ENCODE results near the gene BNC2.

BNC2 gene

DNA sequence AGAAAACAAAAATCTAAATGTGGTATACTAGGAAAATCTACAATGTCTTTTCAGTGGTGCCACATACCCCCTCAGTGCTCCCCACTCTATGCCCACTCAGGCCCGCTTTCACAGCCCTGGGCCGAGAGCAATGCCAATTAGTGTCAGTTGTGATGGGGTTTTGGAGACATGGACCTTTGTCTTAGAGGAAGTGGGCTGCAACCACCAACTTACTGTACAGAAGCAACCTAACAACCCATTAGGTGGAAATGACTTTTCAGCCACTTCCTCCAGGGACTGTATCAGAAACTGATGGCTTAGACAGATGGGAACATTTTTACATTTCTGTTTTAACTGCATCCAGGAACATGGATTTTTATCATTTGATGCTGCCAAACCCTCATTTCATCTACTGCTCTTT lies 268.0 kb downstream of the BNC2 start:
- FAIRE-seq = no peak
- no peak for DNase-seq (ENCODE audit: low spot score)

GRCh38 chr9:16601991-16602390 lies 268.5 kb downstream of the BNC2 start:
- no peak for FAIRE-seq
- no peak for DNase-seq (ENCODE audit: low spot score)

DNA sequence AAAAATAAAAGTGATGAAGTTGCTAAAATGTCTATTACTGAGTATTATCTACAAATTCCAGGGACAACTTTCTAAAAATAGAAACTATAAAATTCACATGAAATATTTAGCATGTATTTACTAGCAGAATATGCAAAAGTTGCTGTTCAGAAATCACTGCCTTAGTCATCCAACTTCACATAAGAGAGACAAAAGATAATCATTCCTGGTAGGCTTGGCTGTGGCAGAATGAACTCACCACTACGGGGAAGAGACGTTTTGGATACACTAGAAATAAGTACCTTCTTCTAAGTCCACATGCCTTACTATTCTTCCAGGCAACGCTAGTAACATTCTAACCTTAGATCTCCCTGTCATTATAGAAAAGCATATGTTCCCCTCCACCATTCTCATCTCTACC lies 272.2 kb downstream of the BNC2 start:
- no peak for DNase-seq (ENCODE audit: low spot score)
- FAIRE-seq = no peak

- FAIRE-seq = no peak
- DNase-seq (ENCODE audit: low spot score) = no peak
These were observed 273.3 kb downstream of the BNC2 start for GRCh38 chr9:16597136-16597535.

DNA sequence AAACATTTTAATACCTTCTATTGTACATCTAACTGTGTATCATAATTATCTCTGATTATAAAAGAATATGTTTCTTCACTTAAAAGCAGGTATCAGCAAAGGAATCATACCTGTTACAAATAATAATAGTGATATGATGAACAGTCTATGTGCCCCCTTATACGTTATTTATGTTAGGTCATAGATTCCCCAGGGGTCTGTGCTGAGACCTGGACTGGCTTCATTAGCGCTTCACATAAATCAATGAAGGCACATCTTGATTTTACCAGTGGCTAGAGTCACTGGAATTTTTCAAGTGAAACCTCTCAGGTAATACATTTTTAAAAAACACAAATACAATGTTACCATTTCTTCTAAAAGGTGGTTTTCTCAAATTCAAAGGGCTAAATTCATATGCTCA lies 275.2 kb downstream of the BNC2 start:
- DNase-seq (ENCODE audit: low spot score) (no peak), FAIRE-seq (no peak)

DNA sequence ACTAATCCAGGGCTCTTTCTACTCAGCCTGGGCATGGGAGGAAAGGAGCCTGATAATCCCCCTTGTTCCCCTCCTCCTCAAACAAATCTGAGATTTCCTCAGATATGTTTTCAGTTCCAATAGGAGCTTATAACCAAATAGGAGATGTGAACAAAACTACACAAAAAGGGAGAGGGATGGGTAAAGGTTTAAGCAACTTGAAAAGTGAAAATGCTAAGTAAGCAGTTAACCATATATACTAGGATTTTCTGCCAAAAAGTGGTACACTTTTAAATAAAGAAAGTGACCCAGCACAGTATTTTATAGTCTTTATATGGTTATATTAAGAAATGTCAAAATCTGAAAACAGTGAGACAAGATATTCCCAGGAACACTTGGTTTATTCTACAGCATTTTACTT lies 275.7 kb downstream of the BNC2 start:
- DNase-seq (ENCODE audit: low spot score) (no peak), FAIRE-seq (no peak)

DNA sequence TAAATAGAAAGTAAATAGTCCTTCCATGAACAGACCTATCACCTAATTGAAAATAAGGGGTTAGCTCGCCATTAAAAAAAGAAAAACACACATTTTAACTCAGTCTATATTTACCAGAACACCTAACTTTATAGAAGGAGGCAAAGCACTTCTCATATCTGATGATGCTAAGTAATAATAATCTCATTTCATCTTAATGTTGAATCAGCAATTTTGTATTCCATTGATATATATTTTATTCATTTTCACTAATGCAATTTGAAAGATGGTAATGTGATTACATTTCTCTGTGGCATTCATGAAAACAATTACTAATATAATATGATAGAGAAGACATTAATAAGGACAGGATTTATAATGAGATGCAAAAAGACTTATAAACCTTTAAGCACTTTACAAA lies 276.7 kb downstream of the BNC2 start:
- DNase-seq (ENCODE audit: low spot score) (no peak), FAIRE-seq (no peak)

GRCh38 chr9:16591092-16591491 lies 279.4 kb downstream of the BNC2 start:
- no peak for FAIRE-seq
- no peak for DNase-seq (ENCODE audit: low spot score)

- FAIRE-seq = no peak
These were observed 284.9 kb downstream of the BNC2 start for GRCh38 chr9:16585591-16585990.

GRCh38 chr9:16579872-16580432 lies 290.5 kb downstream of the BNC2 start:
- FAIRE-seq (no peak), DNase-seq (ENCODE audit: low spot score) (no peak)

More at GRCh38 chr9:16585591-16585990, 284.9 kb downstream of the BNC2 start:
- DNase-seq (ENCODE audit: low spot score) = no peak

DNA sequence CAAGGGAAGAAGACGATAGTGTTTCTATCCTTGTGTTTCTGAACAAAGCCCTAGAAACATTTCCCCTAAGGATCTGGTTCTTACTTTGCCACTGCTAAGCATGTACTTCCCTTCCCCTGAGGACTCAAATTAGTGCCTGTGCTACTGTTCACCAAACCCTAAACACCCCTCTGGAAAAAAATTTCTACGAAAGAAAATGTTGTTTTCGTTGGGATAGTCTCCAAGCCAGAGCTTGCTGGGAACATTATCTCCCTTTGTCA lies 294.6 kb downstream of the BNC2 start:
- DNase-seq (ENCODE audit: low spot score) (no peak), FAIRE-seq (no peak)

DNA sequence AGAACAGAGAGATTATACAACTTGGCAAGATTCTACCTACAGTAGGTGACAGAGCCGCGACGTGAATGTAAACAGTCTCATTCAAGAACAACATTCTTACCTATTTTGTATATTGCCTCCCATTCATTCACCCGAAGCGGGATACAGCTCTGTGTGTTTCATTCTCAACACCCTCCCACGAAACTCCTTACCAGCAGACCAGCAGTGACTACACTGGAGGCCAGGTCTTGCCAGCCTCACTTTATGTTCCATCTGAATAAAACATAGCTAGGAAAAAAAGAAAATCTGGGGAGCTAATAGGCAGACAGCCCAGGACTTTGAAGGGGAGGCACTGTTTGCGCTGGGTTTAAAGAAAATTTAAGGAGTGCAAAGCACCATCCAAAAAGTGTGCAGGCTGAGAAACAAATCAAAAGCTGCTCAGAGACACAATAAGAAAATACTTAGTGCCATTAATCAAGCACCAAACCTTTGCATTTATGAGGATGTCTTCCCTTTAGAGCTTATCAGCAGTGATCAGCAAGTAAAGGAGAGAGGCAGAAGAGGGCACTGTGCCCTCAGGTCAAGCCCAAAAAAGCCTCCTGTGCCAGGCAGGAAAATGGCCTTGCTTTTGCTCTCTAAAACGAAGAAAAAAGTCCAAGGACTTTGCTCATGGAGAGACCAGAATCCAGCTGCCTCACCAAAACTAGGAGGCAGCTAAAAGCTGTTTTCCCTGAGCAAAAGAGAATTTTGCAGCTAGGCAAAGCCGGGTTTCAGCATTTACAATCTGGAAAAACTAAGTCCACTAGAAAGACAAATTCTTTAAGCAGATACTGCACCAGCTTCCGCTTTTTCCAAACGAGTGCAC lies 295.1 kb downstream of the BNC2 start:
- no peak for DNase-seq (ENCODE audit: low spot score)
- no peak for FAIRE-seq

DNA sequence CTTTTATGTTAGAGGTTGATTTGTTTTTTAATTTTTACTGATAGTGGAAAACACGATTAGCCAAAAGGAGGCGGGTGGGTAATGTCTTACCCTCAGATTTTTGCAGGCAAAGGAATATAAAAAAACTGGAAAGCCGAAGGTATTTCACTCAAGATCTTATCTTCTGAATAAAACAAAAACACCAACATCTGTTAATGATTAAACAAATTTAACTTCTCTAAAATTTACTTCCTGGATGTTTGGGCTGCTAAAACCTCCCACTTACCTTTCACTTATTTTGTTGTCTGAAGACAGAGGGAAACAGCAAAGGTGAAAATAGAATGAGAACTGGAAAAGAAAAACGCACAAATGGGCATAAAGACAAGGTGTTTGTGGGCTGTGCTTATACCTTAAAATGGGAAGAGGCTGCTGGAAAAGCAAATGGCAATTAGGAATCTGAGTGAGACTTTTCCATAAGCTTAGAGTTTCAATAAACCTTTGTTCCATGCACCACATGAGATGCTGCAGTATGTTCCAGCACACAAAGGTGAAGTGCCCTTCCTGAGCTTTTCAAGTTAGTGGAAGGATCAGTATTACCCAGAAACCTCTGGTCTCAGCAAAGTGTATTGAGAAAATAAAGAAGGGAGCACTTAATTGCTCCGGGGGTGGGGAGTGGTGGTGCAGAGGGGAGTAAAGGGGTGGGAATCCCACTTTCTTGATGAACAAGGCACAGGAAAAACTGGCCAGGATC lies 298.3 kb downstream of the BNC2 start:
- DNase-seq (ENCODE audit: low spot score) (no peak), FAIRE-seq (no peak)

DNA sequence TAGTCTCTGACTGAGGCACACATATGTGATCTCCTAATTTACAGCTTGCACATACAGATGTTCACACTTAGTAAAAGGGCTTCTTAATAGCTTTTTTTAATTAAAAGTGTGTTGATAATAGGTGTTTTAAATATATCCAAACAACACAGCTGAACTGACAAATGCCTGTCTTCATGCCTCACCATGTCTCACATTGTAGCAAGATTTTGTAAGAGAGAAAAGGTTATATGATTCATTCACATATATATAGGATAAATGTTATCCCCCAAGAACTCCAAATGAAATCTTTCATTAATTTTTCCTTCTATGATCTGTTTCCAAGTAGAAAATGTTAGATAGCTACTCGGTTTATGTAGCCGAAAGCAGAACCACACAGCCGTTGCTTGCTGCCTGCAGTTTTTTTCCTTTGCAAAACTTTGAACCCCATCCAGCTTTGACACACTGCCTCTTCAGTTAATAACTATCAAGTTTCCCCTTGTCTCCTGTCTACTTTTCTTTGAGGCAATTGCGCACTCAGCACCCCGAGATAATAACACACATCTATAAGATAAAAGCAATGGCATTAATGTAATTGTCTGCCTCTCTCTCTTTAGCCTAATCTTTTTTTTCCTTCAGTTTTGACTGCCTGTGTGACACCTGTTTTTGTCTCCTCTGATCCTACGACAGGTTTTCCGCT lies 299.2 kb downstream of the BNC2 start:
- no peak for DNase-seq (ENCODE audit: low spot score)
- no peak for FAIRE-seq

- DNase-seq (ENCODE audit: low spot score) (no peak), FAIRE-seq (no peak)
These were observed 307.0 kb downstream of the BNC2 start for GRCh38 chr9:16563446-16563845.

DNA sequence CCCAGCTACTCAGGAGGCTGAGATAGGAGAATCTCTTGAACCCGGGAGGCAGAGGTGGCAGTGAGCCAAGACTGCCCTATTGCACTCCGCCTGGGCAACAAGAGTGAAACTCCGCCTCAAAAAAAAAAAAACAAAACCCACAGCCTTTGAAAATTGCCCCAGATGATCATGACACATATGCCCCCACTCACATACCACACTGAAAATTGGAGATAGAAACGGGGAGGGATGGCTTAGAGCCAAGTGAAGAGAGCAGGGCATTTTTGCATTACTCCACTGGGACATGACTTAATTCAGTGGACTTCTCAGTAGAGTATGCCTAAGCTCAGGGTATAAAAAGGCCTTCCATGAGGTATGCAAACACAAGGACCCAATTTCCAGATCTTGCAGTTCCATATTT lies 309.3 kb downstream of the BNC2 start:
- FAIRE-seq (no peak), DNase-seq (ENCODE audit: low spot score) (no peak)

- DNase-seq (ENCODE audit: low spot score) = no peak
These were observed 310.9 kb downstream of the BNC2 start for GRCh38 chr9:16559418-16560188.

DNA sequence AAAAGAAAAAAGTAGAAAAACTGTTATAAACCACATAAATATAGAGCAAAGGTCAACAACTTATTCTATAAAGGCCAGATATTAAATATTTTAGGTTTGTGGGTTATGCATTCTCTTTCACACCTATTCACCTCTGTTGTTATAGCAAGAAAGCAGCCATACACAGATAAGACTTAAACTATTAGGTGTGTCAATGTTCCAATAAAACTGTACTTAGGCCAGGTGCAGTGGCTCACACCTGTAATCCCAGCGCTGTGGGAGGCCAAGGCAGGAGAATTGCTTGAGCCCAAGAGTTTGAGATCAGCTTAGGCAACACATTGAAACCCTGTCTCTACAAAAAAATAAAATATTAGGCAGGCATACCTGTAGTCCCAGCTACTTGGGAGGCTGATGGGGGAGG lies 314.7 kb downstream of the BNC2 start:
- no peak for FAIRE-seq
- DNase-seq (ENCODE audit: low spot score) = no peak

More at GRCh38 chr9:16559418-16560188, 310.9 kb downstream of the BNC2 start:
- FAIRE-seq = no peak

DNA sequence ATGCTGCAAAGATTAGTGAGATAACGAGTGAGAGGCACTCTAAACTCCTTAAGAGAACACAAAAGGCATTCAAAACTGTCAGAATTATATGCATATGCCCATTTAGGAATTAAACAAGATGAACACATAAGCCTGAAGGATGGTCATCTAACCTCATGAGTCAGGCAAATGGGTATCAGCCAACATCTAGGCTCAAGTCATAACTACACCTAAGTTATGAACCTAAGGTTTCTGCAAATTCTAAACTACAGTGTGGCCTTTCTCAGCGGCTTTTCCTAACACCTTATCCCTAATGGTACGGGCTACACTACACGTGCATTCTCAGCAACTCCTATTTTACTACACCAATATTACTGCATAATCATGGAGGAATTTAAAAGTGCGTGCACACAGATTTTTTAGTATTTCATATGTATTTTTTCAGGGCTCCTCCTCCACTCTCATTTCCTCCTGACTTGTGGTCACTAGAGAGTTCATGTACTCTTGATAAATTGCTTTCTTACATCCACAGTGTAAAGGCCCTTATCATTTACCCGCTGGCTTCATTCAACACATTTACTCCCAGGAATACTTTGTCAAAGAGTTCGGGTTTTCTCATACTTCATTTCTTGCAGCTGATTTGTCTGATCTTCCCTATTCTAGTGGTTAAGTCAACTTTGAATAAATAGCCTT lies 316.5 kb downstream of the BNC2 start:
- no peak for FAIRE-seq

DNA sequence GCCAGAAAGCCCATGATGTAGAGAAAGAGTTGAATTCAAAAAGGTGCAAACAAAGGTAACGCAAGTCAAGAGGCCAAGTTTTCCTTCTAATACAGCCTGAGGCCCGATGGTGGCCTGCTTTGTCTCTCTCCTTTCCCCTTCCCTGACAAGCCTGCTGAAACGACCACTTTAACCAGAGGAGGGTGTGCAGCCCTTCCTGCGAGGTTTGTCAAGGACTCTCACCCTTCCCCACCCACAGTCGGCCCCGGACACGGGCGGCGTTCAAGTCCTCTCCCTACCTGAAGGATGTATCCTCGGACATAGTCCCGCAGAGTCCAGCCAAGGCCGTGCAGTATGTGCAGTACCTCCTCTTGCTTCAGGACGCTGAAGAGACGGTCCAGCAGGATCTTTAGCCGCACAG lies 318.2 kb downstream of the BNC2 start:
- DNase-seq (ENCODE audit: low spot score) = no peak
- FAIRE-seq = no peak

More for the DNA sequence above, 316.5 kb downstream of the BNC2 start:
- DNase-seq (ENCODE audit: low spot score) = no peak

DNA sequence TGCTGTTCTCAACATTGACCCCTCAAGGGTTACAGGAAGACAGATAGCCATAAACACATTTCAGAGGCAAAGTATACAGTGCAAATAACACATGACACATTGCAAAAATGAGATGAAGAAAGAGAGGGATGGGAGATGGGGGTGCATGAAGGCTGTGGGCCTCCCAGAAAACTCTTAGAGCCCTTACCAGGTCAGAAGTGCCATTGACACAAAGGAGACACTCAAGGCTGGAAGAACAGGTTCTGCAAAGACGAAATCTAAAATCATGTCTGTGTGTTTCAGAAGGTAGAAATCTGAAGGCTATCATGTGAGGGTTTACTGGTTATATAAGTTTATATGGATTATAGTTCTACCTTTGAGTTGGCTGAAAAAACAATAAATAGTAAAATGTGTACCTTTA lies 318.8 kb downstream of the BNC2 start:
- FAIRE-seq (no peak), DNase-seq (ENCODE audit: low spot score) (no peak)
